Measurements from ENCODE around the gene APBA2.

APBA2 gene

GRCh38 chr15:28920781-28921331 lies 35.1 kb downstream of the APBA2 start:
- H3F3A ChIP-seq (ENCODE audit: low read depth) = peaks cover 4% of the 10 kb centered on the region; the same call in 1 of the 2 replicates
- H3K4me2 ChIP-seq (ENCODE audit: low read depth, low read length, poor library complexity, severe bottlenecking) = peak overlapping the region; percentile 65
- H3K9me2 ChIP-seq (replicated peaks; ENCODE audit: low read depth, low read length) = no peaks in the 10 kb centered on the region
- H3K36me3 ChIP-seq (ENCODE audit: insufficient read depth, low read length) = no peaks in the 10 kb centered on the region
- no peaks in the 10 kb centered on the region for H3K9me3 ChIP-seq (ENCODE audit: insufficient read depth, low read depth, low read length)
- peak overlapping the region; percentile 71 for H3K9ac ChIP-seq (ENCODE audit: low read depth, low read length, poor library complexity, severe bottlenecking)
- no peak for TF ChIP-seq EZH2phosphoT487 (IDR thresholded peaks at IDR 0.05; ENCODE audit: borderline replicate concordance)
- TF ChIP-seq CTCF (conservative IDR thresholded peaks at IDR 0.05; ENCODE audit: low read length) = no peak
- no peak overlapping the region for H2AFZ ChIP-seq (ENCODE audit: low read length)
- no peaks in the 10 kb centered on the region for H3K27me3 ChIP-seq (ENCODE audit: insufficient read depth, low read length, poor library complexity, severe bottlenecking)
- peaks cover 51% of the 10 kb centered on the region; the same call in 1 of the 2 replicates for H3K79me2 ChIP-seq (ENCODE audit: insufficient read depth, low read length)
- H4K20me1 ChIP-seq (ENCODE audit: insufficient read depth, low read length, poor library complexity, severe bottlenecking) = no peaks in the 10 kb centered on the region
- H3K4me3 ChIP-seq (ENCODE audit: low read length, poor library complexity, severe bottlenecking) = peak overlapping the region; percentile 61
- H3K4me1 ChIP-seq (ENCODE audit: insufficient read depth, low read length, poor library complexity, severe bottlenecking) = peaks cover 81% of the 10 kb centered on the region

GRCh38 chr15:28921336-28921735 lies 35.6 kb downstream of the APBA2 start:
- H3K27me3 ChIP-seq (ENCODE audit: insufficient read depth, low read length, poor library complexity, severe bottlenecking) = no peaks in the 10 kb centered on the region

GRCh38 chr15:28921919-28922706 lies 36.3 kb downstream of the APBA2 start:
- H3K9me2 ChIP-seq (replicated peaks; ENCODE audit: low read depth, low read length) = no peaks in the 10 kb centered on the region
- no peaks in the 10 kb centered on the region for H3K27me3 ChIP-seq (ENCODE audit: insufficient read depth, low read length, poor library complexity, severe bottlenecking)
- no peaks in the 10 kb centered on the region for H3K9me3 ChIP-seq (ENCODE audit: insufficient read depth, low read depth, low read length)
- H3K4me2 ChIP-seq (ENCODE audit: low read depth, low read length, poor library complexity, severe bottlenecking) = peak overlapping the region; percentile 65
- H3K4me1 ChIP-seq (ENCODE audit: insufficient read depth, low read length, poor library complexity, severe bottlenecking) = peaks cover 82% of the 10 kb centered on the region
- H3K79me2 ChIP-seq (ENCODE audit: insufficient read depth, low read length) = peaks cover 58% of the 10 kb centered on the region; the same call in 1 of the 2 replicates
- TF ChIP-seq EZH2phosphoT487 (IDR thresholded peaks at IDR 0.05; ENCODE audit: borderline replicate concordance) (no peak), CTCF (conservative IDR thresholded peaks at IDR 0.05; ENCODE audit: low read length) (peak; percentile 80)
- no peaks in the 10 kb centered on the region for H4K20me1 ChIP-seq (ENCODE audit: insufficient read depth, low read length, poor library complexity, severe bottlenecking)
- peaks cover 4% of the 10 kb centered on the region; the same call in 1 of the 2 replicates for H3F3A ChIP-seq (ENCODE audit: low read depth)
- H3K36me3 ChIP-seq (ENCODE audit: insufficient read depth, low read length) = no peaks in the 10 kb centered on the region
- no peak overlapping the region for H2AFZ ChIP-seq (ENCODE audit: low read length)
- H3K9ac ChIP-seq (ENCODE audit: low read depth, low read length, poor library complexity, severe bottlenecking) = peak overlapping the region; percentile 71
- H3K4me3 ChIP-seq (ENCODE audit: low read length, poor library complexity, severe bottlenecking) = peak overlapping the region; percentile 61

More at GRCh38 chr15:28921336-28921735, 35.6 kb downstream of the APBA2 start:
- no peaks in the 10 kb centered on the region for H3K9me3 ChIP-seq (ENCODE audit: insufficient read depth, low read depth, low read length)
- peak overlapping the region; percentile 65 for H3K4me2 ChIP-seq (ENCODE audit: low read depth, low read length, poor library complexity, severe bottlenecking)
- peaks cover 4% of the 10 kb centered on the region; the same call in 1 of the 2 replicates for H3F3A ChIP-seq (ENCODE audit: low read depth)
- H3K9me2 ChIP-seq (replicated peaks; ENCODE audit: low read depth, low read length) = no peaks in the 10 kb centered on the region
- H3K4me1 ChIP-seq (ENCODE audit: insufficient read depth, low read length, poor library complexity, severe bottlenecking) = peaks cover 82% of the 10 kb centered on the region
- H3K36me3 ChIP-seq (ENCODE audit: insufficient read depth, low read length) = no peaks in the 10 kb centered on the region
- peak overlapping the region; percentile 71 for H3K9ac ChIP-seq (ENCODE audit: low read depth, low read length, poor library complexity, severe bottlenecking)
- TF ChIP-seq EZH2phosphoT487 (IDR thresholded peaks at IDR 0.05; ENCODE audit: borderline replicate concordance) = no peak
- TF ChIP-seq CTCF (conservative IDR thresholded peaks at IDR 0.05; ENCODE audit: low read length) = no peak
- H2AFZ ChIP-seq (ENCODE audit: low read length) = no peak overlapping the region
- no peaks in the 10 kb centered on the region for H4K20me1 ChIP-seq (ENCODE audit: insufficient read depth, low read length, poor library complexity, severe bottlenecking)
- peaks cover 55% of the 10 kb centered on the region; the same call in 1 of the 2 replicates for H3K79me2 ChIP-seq (ENCODE audit: insufficient read depth, low read length)
- H3K4me3 ChIP-seq (ENCODE audit: low read length, poor library complexity, severe bottlenecking) = peak overlapping the region; percentile 61
